ENCODE measurements around the gene ACTR2. TPM values are rescaled to one million over a fixed set of nuclear protein-coding genes. Genes with fewer than 3 reads are reported as not detected.
"Not testable (repeated sequence)": the region's sequence is repeated elsewhere in the genome, so short reads cannot be mapped to it uniquely, and the experiment has no call there.

Gene ACTR2
- total RNA-seq: 145 TPM
- polyA plus RNA-seq: 85.3 TPM

DNA sequence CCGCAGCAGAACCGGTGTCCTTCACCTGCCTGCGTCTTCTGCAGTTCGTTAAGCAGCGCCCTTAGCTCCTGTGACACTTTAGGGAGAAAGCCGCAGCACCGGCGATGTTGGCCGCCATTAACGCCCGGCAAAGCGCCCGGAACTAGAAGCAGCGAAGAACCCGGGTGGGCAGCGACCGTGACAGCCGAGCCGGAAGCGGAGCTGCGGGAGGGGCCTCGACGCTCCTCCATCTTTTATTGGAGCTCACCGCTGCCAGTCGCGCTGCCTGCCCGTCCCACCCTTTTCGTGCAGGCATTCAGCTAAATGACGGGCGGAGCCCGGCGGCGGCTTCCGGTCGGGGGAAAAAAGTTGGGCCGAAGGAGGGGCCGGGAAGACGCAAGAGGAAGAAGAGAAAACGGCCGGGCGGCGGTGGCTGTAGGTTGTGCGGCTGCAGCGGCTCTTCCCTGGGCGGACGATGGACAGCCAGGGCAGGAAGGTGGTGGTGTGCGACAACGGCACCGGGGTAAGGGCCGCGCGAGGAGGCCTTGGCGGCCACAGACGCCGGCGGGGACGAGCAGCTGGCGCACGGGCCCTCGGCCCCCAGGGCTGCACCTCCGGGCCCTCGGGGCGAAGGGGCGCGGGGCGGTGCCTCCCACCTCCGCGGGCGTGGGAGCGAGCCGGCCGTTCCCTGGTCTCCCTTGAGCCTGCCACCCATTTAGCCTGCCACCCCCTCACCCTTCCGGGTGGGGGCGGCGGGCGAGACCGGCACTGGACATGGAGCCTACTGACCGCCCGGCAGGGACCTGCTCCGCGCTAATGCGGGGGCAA, at the start of gene ACTR2:
ACTR2 (plus strand) TSS at position 376 of the 807 bp plus-strand sequence; CDS start at position 455, 79 bp downstream.
- Histone ChIP-seq H3K4me3 (ENCODE audit: low read depth, low read length) (peak within 1 kb of the TSS; percentile 87), H3K27ac (ENCODE audit: low read depth) (peak within 1 kb of the TSS; percentile 92), H3K36me3 (ENCODE audit: insufficient read depth) (no peaks in the 10 kb centered on the region), H3K4me1 (ENCODE audit: insufficient read depth) (no peaks in the 10 kb centered on the region)
- under 1% methylated on average over 82 of the region's 82 CpGs for WGBS
- peak; percentile 91 for DNase-seq (ENCODE audit: extremely low spot score)

DNA sequence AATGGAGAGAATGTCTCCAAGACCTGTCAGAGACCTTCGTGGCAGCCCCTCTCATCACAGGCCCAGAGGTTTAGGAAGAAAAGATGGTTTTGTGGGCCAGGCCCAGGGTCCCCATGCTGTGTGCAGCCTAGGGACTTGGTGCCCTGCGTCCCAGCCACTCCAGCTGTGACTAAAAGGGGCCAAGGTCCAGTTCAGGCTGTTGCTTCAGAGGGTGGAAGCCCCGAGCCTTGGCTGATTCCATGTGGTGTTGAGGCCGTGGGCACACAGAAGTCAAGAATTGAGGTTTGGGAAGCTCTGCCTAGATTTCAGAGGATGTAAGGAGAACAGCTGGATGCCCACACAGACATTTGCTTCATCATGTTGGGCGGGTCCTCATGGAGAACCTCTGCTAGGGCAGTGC, 45.1 kb upstream of the ACTR2 start:
- H3K36me3 ChIP-seq (ENCODE audit: insufficient read depth): no peaks in the 10 kb centered on the region
- H3K27ac ChIP-seq (ENCODE audit: low read depth): no peak overlapping the region
- H3K4me1 ChIP-seq (ENCODE audit: insufficient read depth): no peaks in the 10 kb centered on the region
- WGBS: 82% methylated on average over 5 of the region's 5 CpGs
- no peak for DNase-seq (ENCODE audit: extremely low spot score)
- H3K4me3 ChIP-seq (ENCODE audit: low read depth, low read length): no peak overlapping the region

DNA sequence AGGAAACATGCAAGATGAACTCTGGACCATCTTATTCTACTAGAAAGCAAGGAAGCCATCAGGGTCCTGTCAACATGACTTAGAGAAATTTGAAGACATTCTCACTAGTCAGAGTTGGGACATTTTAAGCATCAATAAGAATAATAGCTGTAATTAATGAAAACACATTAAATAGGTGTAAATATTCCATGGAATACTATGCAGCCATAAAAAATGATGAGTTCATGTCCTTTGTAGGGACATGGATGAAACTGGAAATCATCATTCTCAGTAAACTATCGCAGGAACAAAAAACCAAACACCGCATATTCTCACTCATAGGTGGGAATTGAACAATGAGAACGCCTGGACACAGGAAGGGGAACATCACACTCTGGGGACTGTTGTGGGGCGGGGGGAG, 44.2 kb upstream of the ACTR2 start:
- not testable (repeated sequence) for H3K4me1 ChIP-seq (ENCODE audit: insufficient read depth); DNase-seq (ENCODE audit: extremely low spot score); H3K27ac ChIP-seq (ENCODE audit: low read depth); H3K4me3 ChIP-seq (ENCODE audit: low read depth, low read length); H3K36me3 ChIP-seq (ENCODE audit: insufficient read depth)
- 90% methylated on average over 4 of the region's 4 CpGs for WGBS

DNA sequence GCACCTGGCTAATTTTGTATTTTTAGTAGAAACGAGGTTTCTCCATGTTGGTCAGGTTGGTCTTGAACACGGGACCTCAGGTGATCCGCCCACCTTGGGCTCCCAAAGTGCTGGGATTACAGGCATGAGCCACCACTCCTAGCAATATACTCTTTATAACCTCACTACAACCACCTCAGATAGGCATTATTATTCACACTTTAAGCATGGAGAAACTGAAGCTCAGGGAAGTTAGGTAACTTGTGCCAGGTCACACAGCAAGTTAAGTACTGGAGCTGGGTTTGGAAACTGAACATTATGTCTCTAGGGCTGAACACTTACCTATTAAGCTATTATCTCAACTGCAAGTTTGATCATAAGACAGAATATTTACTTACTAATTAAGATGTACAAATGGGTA, 42.6 kb upstream of the ACTR2 start:
- WGBS: 92% methylated on average over 3 of the region's 3 CpGs

DNA sequence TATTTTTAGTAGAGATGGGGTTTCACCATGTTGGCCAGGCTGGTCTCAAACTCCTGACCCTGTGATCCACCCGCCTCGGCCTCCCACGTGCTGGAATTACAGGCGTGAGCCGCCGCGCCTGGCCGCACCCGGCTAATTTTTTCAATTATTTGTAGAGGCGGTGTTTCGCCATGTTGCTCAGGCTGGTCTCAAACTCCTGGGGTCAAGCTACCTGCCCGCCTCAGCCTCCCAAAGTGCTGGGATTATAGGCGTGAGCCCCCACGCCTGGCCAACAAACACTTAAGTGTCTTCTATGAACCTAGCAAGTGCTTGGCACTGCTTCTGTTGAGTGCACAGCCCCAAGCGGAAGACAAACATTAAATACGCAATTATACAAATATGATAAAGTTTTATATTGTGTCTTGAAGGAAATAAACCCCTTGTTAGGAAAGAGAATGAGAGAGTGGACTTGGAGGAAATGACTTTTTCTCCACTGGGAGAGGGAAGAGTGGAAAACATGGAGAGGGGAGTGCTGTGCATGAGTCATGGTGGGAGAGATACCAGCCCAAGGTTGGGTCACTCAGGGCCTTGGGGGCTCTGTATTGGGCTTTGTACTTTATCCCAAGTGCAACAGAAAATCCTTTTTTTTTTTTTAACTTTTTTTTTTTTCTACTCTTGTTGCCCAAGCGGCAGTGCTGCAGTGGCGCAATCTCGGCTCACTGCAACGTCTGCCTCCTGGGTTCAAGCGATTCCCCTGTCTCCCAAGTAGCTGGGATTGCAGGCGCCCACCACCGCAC, 41.4 kb upstream of the ACTR2 start:
- Histone ChIP-seq H3K4me3 (ENCODE audit: low read depth, low read length) (no peak overlapping the region), H3K27ac (ENCODE audit: low read depth) (no peak overlapping the region), H3K36me3 (ENCODE audit: insufficient read depth) (no peaks in the 10 kb centered on the region), H3K4me1 (ENCODE audit: insufficient read depth) (no peaks in the 10 kb centered on the region)
- WGBS: 94% methylated on average over 23 of the region's 23 CpGs
- DNase-seq (ENCODE audit: extremely low spot score): no peak

More for the DNA sequence above, 42.6 kb upstream of the ACTR2 start:
- no peak for DNase-seq (ENCODE audit: extremely low spot score)
- no peaks in the 10 kb centered on the region for H3K4me1 ChIP-seq (ENCODE audit: insufficient read depth)
- H3K27ac ChIP-seq (ENCODE audit: low read depth): no peak overlapping the region
- H3K4me3 ChIP-seq (ENCODE audit: low read depth, low read length): no peak overlapping the region
- H3K36me3 ChIP-seq (ENCODE audit: insufficient read depth): no peaks in the 10 kb centered on the region

DNA sequence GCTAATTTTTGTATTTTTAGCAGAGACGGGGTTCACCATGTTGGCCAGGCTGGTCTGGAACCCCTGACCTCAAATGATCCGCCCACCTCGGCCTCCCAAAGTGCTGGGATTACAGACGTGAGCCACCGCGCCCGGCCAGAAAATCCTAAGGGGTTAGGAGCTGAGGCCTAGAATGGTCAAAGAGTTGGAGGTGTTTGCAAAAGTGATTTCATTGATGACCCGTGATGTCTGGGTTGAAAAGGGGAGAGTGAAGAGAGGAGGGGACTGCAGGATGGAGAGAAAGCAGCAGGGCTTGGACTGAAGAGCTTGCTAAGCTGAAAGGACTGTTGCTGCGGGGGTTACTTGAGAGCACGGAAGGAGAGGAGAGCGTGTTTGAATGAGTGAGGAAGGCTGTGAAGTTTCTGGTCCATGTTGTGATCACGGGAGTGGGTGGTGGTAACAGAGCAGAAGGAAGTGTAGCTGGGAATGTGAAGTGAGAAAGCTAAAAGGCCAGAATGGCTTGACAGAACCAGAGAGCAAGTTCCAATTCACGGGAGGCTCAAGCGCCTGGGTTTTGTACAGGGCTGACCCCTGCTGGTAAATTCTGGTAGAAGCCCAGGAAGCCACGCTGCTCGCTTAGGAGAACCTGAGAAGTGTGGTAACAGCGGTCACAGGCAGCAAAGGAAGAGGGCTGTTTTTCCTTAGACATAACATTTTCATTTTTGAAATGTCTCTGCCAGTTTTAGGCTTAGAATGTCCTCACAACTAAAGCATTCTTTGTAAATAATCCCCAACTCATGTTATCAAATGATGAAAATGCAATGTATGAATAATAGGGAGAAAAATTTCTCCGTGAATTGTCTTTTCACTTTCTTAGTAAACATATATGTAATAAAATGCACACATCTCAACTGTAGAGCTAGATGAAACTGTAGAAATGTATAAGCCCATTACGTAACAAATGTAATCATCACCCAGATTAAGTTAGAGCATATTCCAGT, 40.5 kb upstream of the ACTR2 start:
- Histone ChIP-seq H3K27ac (ENCODE audit: low read depth) (no peak overlapping the region), H3K4me3 (ENCODE audit: low read depth, low read length) (no peak overlapping the region), H3K36me3 (ENCODE audit: insufficient read depth) (no peaks in the 10 kb centered on the region), H3K4me1 (ENCODE audit: insufficient read depth) (no peaks in the 10 kb centered on the region)
- 55% methylated on average over 19 of the region's 19 CpGs for WGBS
- peak; percentile 43 for DNase-seq (ENCODE audit: extremely low spot score)

DNA sequence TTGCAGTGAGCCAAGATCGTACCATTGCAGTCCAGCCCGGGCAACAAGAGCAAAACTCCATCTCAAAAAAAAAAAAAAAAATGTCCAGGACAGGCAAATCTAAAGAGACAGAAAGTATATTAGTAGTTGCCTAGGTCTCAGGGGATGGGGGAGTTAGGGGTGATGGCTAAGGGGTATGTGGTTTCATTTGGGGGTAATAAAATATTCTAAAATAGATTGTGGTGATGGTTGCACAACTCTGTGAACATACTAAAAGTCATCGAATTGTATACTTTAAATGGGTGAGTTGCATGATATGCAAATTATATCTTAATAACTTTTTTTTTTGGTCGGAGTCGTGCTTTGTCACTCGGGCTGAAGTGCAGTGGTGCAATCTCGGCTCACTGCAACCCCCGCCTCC, 34.2 kb upstream of the ACTR2 start:
- Histone ChIP-seq H3K27ac (ENCODE audit: low read depth) (no peak overlapping the region), H3K36me3 (ENCODE audit: insufficient read depth) (no peaks in the 10 kb centered on the region), H3K4me1 (ENCODE audit: insufficient read depth) (no peaks in the 10 kb centered on the region), H3K4me3 (ENCODE audit: low read depth, low read length) (no peak overlapping the region)
- 92% methylated on average over 8 of the region's 8 CpGs for WGBS
- no peak for DNase-seq (ENCODE audit: extremely low spot score)

DNA sequence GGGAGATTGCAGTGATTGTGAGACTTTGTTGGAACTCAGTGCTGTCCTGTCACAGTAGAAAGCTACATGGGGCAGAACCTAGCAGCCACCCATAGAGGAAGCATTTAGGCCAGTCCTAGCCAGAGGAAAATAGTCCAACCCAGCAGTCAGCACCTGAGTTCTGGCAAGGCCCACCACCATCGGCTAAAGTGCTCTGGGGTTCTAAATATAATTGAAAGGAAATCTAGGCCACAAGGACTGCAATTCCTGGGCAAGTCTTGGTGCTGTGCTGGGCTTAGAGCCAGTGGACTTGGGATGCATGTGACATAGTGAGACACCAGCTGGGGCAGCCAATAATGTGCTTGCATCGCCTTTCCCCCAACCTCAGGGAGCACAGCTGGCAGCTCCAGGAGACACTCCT, 28.9 kb upstream of the ACTR2 start:
- DNase-seq (ENCODE audit: extremely low spot score): no peak
- Histone ChIP-seq H3K36me3 (ENCODE audit: insufficient read depth) (no peaks in the 10 kb centered on the region), H3K4me1 (ENCODE audit: insufficient read depth) (no peaks in the 10 kb centered on the region), H3K4me3 (ENCODE audit: low read depth, low read length) (no peak overlapping the region), H3K27ac (ENCODE audit: low read depth) (no peak overlapping the region)
- WGBS: 76% methylated on average over 2 of the region's 2 CpGs

DNA sequence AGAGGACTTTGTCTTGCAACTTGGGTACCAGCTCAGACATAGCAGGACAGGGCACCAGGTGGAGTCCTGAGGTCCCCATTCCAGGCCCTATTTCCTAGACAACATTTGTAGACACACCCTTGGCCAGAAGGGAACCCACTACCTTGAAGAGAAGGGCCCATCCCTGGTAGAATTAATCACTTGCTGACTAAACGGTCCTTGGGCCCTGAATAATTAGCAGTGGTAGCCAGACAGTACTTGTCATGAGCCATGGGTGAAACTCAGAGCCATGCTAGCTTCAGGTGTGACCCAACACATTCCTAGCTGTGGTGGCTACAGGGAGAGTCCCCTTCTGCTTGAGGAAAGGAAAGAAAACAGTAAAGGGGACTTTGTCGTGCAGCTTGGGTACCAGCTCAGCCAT, 28.5 kb upstream of the ACTR2 start:
- Histone ChIP-seq H3K4me1 (ENCODE audit: insufficient read depth) (no peaks in the 10 kb centered on the region), H3K36me3 (ENCODE audit: insufficient read depth) (no peaks in the 10 kb centered on the region), H3K27ac (ENCODE audit: low read depth) (no peak overlapping the region), H3K4me3 (ENCODE audit: low read depth, low read length) (no peak overlapping the region)
- no peak for DNase-seq (ENCODE audit: extremely low spot score)
- 87% methylated on average over 2 of the region's 2 CpGs for WGBS

DNA sequence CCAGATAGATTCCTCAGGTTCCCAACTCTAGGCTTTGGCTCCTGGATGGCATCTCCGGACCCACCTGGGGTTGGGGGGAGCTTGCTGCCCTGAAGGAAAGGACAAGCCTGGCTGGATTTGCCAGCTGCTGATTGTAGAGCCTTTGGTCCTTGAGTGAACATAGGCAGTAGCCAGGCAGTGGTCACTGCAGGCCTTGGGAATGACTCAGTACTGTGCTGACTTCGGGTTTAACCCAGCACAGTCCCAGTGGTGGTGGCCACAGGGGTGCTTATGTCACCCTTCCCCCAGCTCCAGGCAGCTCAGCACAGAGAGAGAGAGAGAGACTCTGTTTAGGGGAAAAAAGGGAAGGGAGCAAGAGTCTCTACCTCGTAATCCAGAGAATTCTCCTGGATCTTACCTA, 27.7 kb upstream of the ACTR2 start:
- Histone ChIP-seq H3K4me1 (ENCODE audit: insufficient read depth) (no peaks in the 10 kb centered on the region), H3K36me3 (ENCODE audit: insufficient read depth) (no peaks in the 10 kb centered on the region), H3K27ac (ENCODE audit: low read depth) (no peak overlapping the region), H3K4me3 (ENCODE audit: low read depth, low read length) (no peak overlapping the region)
- 75% methylated on average over 3 of the region's 3 CpGs for WGBS
- no peak for DNase-seq (ENCODE audit: extremely low spot score)

DNA sequence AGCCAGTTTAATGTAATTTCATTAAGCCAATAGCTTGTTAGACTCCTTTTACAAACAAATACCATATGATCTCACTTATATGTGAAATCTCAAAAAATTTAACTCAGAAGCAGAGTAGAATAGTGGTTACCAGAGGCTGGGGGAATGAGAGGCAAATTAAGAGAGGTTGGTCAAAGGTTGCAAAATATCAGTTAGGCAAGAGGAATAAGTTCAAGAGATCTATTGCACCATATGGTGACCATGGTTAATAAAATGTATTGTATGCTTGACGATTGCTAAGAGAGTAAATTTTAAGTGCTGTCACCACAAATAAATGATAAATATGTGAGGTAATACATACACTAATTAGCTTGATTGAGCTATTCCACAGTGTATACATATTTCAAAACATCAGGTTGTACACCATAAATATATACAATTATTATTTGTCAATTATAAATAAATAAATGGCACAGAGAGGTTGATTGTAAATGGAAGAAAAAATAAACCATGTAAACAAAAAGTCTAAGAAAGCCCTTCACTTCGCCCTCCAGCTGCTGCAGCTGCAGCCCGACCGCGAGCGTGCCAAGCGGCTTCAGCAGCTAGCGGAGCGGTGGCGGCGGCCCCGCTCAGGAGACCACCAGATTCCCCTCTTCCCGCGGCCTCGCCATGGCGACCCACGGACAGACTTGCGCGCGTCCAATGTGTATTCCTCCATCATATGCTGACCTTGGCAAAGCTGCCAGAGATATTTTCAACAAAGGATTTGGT, 23.0 kb upstream of the ACTR2 start:
- 92% methylated on average over 20 of the region's 20 CpGs for WGBS
- DNase-seq (ENCODE audit: extremely low spot score): no peak
- H3K27ac ChIP-seq (ENCODE audit: low read depth): peak overlapping the region; percentile 5
- no peaks in the 10 kb centered on the region for H3K36me3 ChIP-seq (ENCODE audit: insufficient read depth)
- no peaks in the 10 kb centered on the region for H3K4me1 ChIP-seq (ENCODE audit: insufficient read depth)
- peak overlapping the region; percentile 8 for H3K4me3 ChIP-seq (ENCODE audit: low read depth, low read length)

DNA sequence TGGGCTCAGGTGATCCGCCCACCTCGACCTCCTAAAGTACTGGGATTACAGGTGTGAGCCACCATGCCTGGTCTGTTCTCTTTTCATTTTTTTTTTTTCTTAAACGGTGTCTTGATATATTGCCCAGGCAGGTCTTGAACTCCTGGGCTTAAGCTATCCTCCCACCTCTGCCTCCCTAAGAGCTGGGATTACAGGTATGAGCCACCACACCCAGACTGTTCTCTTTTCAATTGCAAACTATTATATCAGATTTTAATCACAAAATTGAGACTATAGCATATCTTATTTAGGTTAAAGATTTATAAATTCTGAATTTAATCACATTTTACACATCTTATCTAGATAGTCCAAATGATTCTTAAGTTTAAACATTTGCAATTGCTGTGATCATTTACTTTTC, 15.5 kb upstream of the ACTR2 start:
- no peak overlapping the region for H3K27ac ChIP-seq (ENCODE audit: low read depth)
- DNase-seq (ENCODE audit: extremely low spot score): no peak
- 88% methylated on average over 3 of the region's 3 CpGs for WGBS
- no peaks in the 10 kb centered on the region for H3K4me1 ChIP-seq (ENCODE audit: insufficient read depth)
- no peaks in the 10 kb centered on the region for H3K36me3 ChIP-seq (ENCODE audit: insufficient read depth)
- no peak overlapping the region for H3K4me3 ChIP-seq (ENCODE audit: low read depth, low read length)

DNA sequence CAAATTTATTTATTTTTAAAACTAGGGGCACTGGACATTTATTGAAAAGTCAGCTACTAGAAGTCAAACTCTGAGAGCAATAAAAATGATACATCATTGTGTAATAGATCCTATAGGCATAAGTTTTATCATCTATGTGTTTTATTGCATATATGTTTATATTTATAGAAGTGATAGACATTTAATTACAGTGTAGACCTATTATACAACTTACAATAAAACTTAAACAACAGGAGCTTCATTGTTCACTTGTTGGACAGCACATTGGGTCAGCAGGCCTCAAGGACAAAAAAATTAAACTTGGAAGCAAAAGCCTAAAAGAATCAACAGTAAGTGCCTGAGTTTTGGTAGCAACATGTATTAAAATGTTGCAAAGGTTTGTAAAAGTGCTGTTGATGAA, 15.0 kb upstream of the ACTR2 start:
- no peak overlapping the region for H3K4me3 ChIP-seq (ENCODE audit: low read depth, low read length)
- no peaks in the 10 kb centered on the region for H3K4me1 ChIP-seq (ENCODE audit: insufficient read depth)
- DNase-seq (ENCODE audit: extremely low spot score): no peak
- H3K27ac ChIP-seq (ENCODE audit: low read depth): no peak overlapping the region
- no peaks in the 10 kb centered on the region for H3K36me3 ChIP-seq (ENCODE audit: insufficient read depth)

Measured in urinary bladder (tissue), 4 donors.